IMR-90 (cell line): ENCODE measurements around the gene EYS. TPM values are rescaled to one million over a fixed set of nuclear protein-coding genes. Genes with fewer than 3 reads are reported as not detected.

Experiments used
- ATAC-seq: fragments of 200-7000 bp; cut with Tn5 transposase; 2 replicates; pipeline ENCODE4 v1.9.1; 2020; ENCODE audit warnings: low read depth, mild to moderate bottlenecking, moderate library complexity
- BruUV-seq: library from RNA; stranded (reverse); fragments of 400-500 nt; replicated peaks from 2 replicates; lab custom pipeline; 2021; lab: Mats Ljungman, UMichigan
- CTCF ChIA-PET: fragments of 300-600 bp; formaldehyde crosslinking; extraction: SDS; loops from one replicate; lab custom pipeline; 2021; ENCODE audit warnings: antibody characterized with exemption; lab: Yijun Ruan, JAX
- POLR2A ChIA-PET: fragments of 300-600 bp; sonication (Branson Sonifier 250); formaldehyde crosslinking; loops from one replicate; lab custom pipeline; 2022; ENCODE audit warnings: antibody characterized with exemption; ENCODE audit not compliant: unreplicated experiment; lab: Charles Lee
- DNase-seq: peaks from one replicate; pipeline ENCODE4 v3.0.0; 2013
- H2AFZ ChIP-seq: replicated peaks from 2 replicates; pipeline ENCODE3; 2013; ENCODE audit warnings: low read length, mild to moderate bottlenecking; ENCODE audit not compliant: poor library complexity
- H2AK5ac ChIP-seq: 2 replicates; pipeline ENCODE4 v1.6.1; 2013; ENCODE audit warnings: low read depth, low read length, inconsistent platforms
- H2AK9ac ChIP-seq: replicated peaks from 2 replicates; pipeline ENCODE3; 2013; ENCODE audit warnings: mild to moderate bottlenecking, low read depth, low read length, moderate library complexity; ENCODE audit not compliant: poor library complexity
- H2BK120ac ChIP-seq: 2 replicates; pipeline ENCODE4 v1.6.1; 2013; ENCODE audit warnings: low read depth, low read length, inconsistent platforms
- H2BK15ac ChIP-seq: 3 replicates; pipeline ENCODE4 v1.6.1; 2013; ENCODE audit warnings: low read depth, low read length, inconsistent platforms
- H2BK20ac ChIP-seq: 2 replicates; pipeline ENCODE4 v1.6.1; 2013; ENCODE audit warnings: low read depth, mild to moderate bottlenecking, inconsistent platforms, low read length, moderate library complexity
- H2BK5ac ChIP-seq: 2 replicates; pipeline ENCODE4 v1.6.1; 2013; ENCODE audit warnings: mild to moderate bottlenecking, low read depth, low read length, inconsistent platforms; ENCODE audit not compliant: poor library complexity, severe bottlenecking
- H3K14ac ChIP-seq: replicated peaks from 2 replicates; pipeline ENCODE4 v1.6.1; 2013; ENCODE audit warnings: low read depth, low read length, inconsistent platforms
- H3K18ac ChIP-seq: 2 replicates; pipeline ENCODE4 v1.6.1; 2013; ENCODE audit warnings: low read depth, low read length, control low read depth
- H3K23ac ChIP-seq: 2 replicates; pipeline ENCODE4 v1.6.1; 2013; ENCODE audit warnings: low read depth, low read length, inconsistent platforms
- H3K27ac ChIP-seq: 2 replicates; pipeline ENCODE4 v1.5.1; 2013; ENCODE audit warnings: mild to moderate bottlenecking, control low read depth, low read length; ENCODE audit not compliant: insufficient read depth
- H3K27me3 ChIP-seq: 2 replicates; pipeline ENCODE4 v1.6.1; 2013; ENCODE audit warnings: low read length; ENCODE audit not compliant: control insufficient read depth, insufficient read depth
- H3K36me3 ChIP-seq: 2 replicates; pipeline ENCODE4 v1.6.1; 2013; ENCODE audit warnings: low read length, mixed read lengths; ENCODE audit not compliant: control insufficient read depth, insufficient read depth
- H3K4ac ChIP-seq: 2 replicates; pipeline ENCODE4 v1.6.1; 2013; ENCODE audit warnings: low read depth, low read length, inconsistent platforms
- H3K4me1 ChIP-seq: 2 replicates; pipeline ENCODE4 v1.6.1; 2013; ENCODE audit warnings: low read length, mixed read lengths; ENCODE audit not compliant: control insufficient read depth, insufficient read depth
- H3K4me2 ChIP-seq: 2 replicates; pipeline ENCODE4 v1.6.1; 2013; ENCODE audit warnings: low read depth, mild to moderate bottlenecking, control low read depth, low read length, moderate library complexity
- H3K4me3 ChIP-seq: 2 replicates; pipeline ENCODE4 v1.5.1; 2013; ENCODE audit warnings: low read depth, mild to moderate bottlenecking, control low read depth, low read length, moderate library complexity; ENCODE audit not compliant: insufficient read depth
- H3K56ac ChIP-seq: 2 replicates; pipeline ENCODE4 v1.6.1; 2013; ENCODE audit warnings: low read length, inconsistent platforms; ENCODE audit not compliant: insufficient read depth; ENCODE audit errors: extremely low read depth
- H3K79me1 ChIP-seq, 2 experiments: 2 replicates each; pipeline ENCODE4 v1.6.1; 2013; ENCODE audit warnings: low read length in 2 of 2, inconsistent platforms in 1 of 2, low read depth in 1 of 2
- H3K9ac ChIP-seq: 2 replicates; pipeline ENCODE4 v1.6.1; 2013; ENCODE audit warnings: low read depth, low read length, control low read depth
- H3K9me1 ChIP-seq: 2 replicates; pipeline ENCODE4 v1.6.1; 2013; ENCODE audit warnings: low read length, inconsistent platforms; ENCODE audit not compliant: insufficient read depth
- H3K9me3 ChIP-seq: 2 replicates; pipeline ENCODE4 v1.6.1; 2013; ENCODE audit warnings: low read length; ENCODE audit not compliant: control insufficient read depth, insufficient read depth
- H4K20me1 ChIP-seq: 2 replicates; pipeline ENCODE4 v1.6.1; 2013; ENCODE audit warnings: low read length, inconsistent platforms; ENCODE audit not compliant: insufficient read depth
- H4K5ac ChIP-seq: 2 replicates; pipeline ENCODE4 v1.6.1; 2013; ENCODE audit warnings: mild to moderate bottlenecking, low read depth, low read length, control low read depth
- H4K8ac ChIP-seq, 2 experiments: 2 replicates each; pipeline ENCODE4 v1.6.1; 2013; ENCODE audit warnings: low read depth in 2 of 2, low read length in 2 of 2, control low read depth in 1 of 2, inconsistent platforms in 1 of 2
- H4K91ac ChIP-seq: 2 replicates; pipeline ENCODE4 v1.6.1; 2013; ENCODE audit warnings: low read depth, low read length, inconsistent platforms; ENCODE audit not compliant: insufficient read depth
- CEBPB ChIP-seq: IDR thresholded peaks from 2 replicates; pipeline ENCODE4 v1.6.1; 2012; ENCODE audit warnings: low read depth, low read length, improper control_type of control experiment
- FOS ChIP-seq: fragments of 150-350 bp; IDR thresholded peaks from 2 replicates; pipeline ENCODE4 v1.6.1; 2016; ENCODE audit warnings: low read depth, low read length
- MAFK ChIP-seq: IDR thresholded peaks from 2 replicates; pipeline ENCODE4 v1.6.1; 2012; ENCODE audit warnings: low read depth, low read length, improper control_type of control experiment
- MAZ ChIP-seq: IDR thresholded peaks from 2 replicates; pipeline ENCODE4 v1.6.1; 2012; ENCODE audit warnings: low read depth, mild to moderate bottlenecking, low read length, improper control_type of control experiment, moderate library complexity, borderline replicate concordance
- POLR2A ChIP-seq: IDR thresholded peaks from 2 replicates; pipeline ENCODE4 v1.6.1; 2012; ENCODE audit warnings: mild to moderate bottlenecking, low read depth, low read length
- RFX5 ChIP-seq: IDR thresholded peaks from 2 replicates; pipeline ENCODE4 v1.8.0; 2012; ENCODE audit warnings: low read depth, mild to moderate bottlenecking, low read length, moderate library complexity
- dilution Hi-C: fragments of 300-500 bp; cut with HindIII; formaldehyde crosslinking; loops from one replicate; pipeline ENCODE4 v1.14.3; 2018; ENCODE audit warnings: low sequenced_read_pairs; ENCODE audit not compliant: unreplicated experiment
- in situ Hi-C: fragments of 300-500 bp; cut with MboI; formaldehyde crosslinking; loops from 3 replicates; pipeline ENCODE4 v1.14.3; 2019; ENCODE audit warnings: low sequenced_read_pairs, inconsistent platforms, mixed read lengths
- intact Hi-C: fragments of 100-400 bp; cut with micrococcal nuclease; formaldehyde crosslinking; loops from 2 replicates; pipeline ENCODE4 v1.10.0; 2022
- polyA plus RNA-seq, 3 experiments: library from polyadenylated mRNA; depleted of rRNA; stranded (reverse); fragments of >200 nt; gene quantifications; 2 replicates each; pipeline ENCODE4 v1.2.3, GENCODE V29; 2012; ENCODE audit warnings: low replicate concordance in 1 of 3
- total RNA-seq: library from RNA; depleted of rRNA; stranded (reverse); fragments of >200 nt; gene quantifications from 2 replicates; pipeline ENCODE4 v1.2.3, GENCODE V29; 2012
- TF ChIP-seq, protein P1 (sequence below): fragments of 150-350 bp; IDR thresholded peaks from 2 replicates; pipeline ENCODE4 v1.6.1; 2016; ENCODE audit warnings: low read depth, mild to moderate bottlenecking, low read length, moderate library complexity, borderline replicate concordance
- TF ChIP-seq, protein P2 (sequence below): conservative IDR thresholded peaks from 2 replicates; pipeline ENCODE4 v1.5.1; 2012; ENCODE audit warnings: mild to moderate bottlenecking, low read depth, low read length, improper control_type of control experiment
- TF ChIP-seq, protein P3 (sequence below): fragments of 150-350 bp; IDR thresholded peaks from 2 replicates; pipeline ENCODE4 v1.6.1; 2017; ENCODE audit warnings: mild to moderate bottlenecking, antibody characterized with exemption, low read length, low read depth

Gene EYS
- total and polyA plus RNA-seq, 2 of the 4 experiments (the other 2 are of a cell fraction), result under 0.01 TPM; not detected in 1

DNA sequence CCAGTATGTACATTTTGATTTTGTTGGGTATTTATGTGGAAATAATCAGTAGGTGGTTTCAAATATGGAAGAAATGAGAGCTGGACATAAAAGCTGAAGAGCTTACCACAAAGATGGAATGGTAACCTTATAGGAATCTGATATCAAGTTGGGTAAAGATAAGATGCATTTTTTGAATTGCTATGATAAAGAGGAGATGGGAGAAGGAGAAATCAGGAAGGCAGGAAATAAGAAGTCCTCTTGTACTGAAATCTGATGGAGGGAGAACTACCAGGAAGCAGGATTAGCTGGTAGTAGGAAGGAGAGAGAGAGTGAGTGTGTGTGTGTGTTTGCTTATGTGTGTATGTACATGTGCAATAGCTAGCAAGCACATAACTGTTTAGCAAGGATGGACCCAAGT, 1603.0 kb downstream of the EYS start:
- Histone ChIP-seq H3K79me1 (no peaks in the 10 kb centered on the region), H3K4me1 (0 out of 2 replicates have a peak, but pooled peaks cover 2% of the 10 kb centered on the region), H4K20me1 (no peaks in the 10 kb centered on the region), H2BK120ac (no peak overlapping the region), H3K36me3 (no peaks in the 10 kb centered on the region), H2BK5ac (peak overlapping the region; percentile 62), H3K4me2 (no peak overlapping the region; the same call in 1 of the 2 replicates), H2AFZ (no peak overlapping the region), H3K4ac (no peak overlapping the region), H3K18ac (no peak overlapping the region; the same call in 1 of the 2 replicates), H2BK15ac (no peak overlapping the region), H3K27me3 (no peaks in the 10 kb centered on the region), H2AK9ac (no peak overlapping the region), H2BK20ac (peak overlapping the region; percentile 35; the same call in 1 of the 2 replicates), H3K9ac (no peak overlapping the region), H3K56ac (no peak overlapping the region), H3K9me1 (no peaks in the 10 kb centered on the region), H4K91ac (no peak overlapping the region), H3K4me3 (no peak overlapping the region), H3K14ac (peak overlapping the region; percentile 63), H3K23ac (no peak overlapping the region), H2AK5ac (no peak overlapping the region), H3K9me3 (no peaks in the 10 kb centered on the region), H4K8ac (peak overlapping the region in 1 of 2 experiments; percentile 37; a peak in 1 of 4 replicates), H3K27ac (no peak overlapping the region), H4K5ac (no peak overlapping the region)
- intact Hi-C loops, result no loop called here
- ChIA-PET CTCF (no interaction called here), POLR2A (no interaction called here)
- dilution Hi-C loops, result no loop called here
- TF ChIP-seq, protein P1, sequence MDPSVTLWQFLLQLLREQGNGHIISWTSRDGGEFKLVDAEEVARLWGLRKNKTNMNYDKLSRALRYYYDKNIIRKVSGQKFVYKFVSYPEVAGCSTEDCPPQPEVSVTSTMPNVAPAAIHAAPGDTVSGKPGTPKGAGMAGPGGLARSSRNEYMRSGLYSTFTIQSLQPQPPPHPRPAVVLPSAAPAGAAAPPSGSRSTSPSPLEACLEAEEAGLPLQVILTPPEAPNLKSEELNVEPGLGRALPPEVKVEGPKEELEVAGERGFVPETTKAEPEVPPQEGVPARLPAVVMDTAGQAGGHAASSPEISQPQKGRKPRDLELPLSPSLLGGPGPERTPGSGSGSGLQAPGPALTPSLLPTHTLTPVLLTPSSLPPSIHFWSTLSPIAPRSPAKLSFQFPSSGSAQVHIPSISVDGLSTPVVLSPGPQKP, result no peak
- TF ChIP-seq, protein P2, sequence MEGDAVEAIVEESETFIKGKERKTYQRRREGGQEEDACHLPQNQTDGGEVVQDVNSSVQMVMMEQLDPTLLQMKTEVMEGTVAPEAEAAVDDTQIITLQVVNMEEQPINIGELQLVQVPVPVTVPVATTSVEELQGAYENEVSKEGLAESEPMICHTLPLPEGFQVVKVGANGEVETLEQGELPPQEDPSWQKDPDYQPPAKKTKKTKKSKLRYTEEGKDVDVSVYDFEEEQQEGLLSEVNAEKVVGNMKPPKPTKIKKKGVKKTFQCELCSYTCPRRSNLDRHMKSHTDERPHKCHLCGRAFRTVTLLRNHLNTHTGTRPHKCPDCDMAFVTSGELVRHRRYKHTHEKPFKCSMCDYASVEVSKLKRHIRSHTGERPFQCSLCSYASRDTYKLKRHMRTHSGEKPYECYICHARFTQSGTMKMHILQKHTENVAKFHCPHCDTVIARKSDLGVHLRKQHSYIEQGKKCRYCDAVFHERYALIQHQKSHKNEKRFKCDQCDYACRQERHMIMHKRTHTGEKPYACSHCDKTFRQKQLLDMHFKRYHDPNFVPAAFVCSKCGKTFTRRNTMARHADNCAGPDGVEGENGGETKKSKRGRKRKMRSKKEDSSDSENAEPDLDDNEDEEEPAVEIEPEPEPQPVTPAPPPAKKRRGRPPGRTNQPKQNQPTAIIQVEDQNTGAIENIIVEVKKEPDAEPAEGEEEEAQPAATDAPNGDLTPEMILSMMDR, result no peak
- TF ChIP-seq RFX5 (no peak), POLR2A (no peak), MAFK (no peak), CEBPB (no peak), FOS (no peak), MAZ (no peak)
- TF ChIP-seq, protein P3, sequence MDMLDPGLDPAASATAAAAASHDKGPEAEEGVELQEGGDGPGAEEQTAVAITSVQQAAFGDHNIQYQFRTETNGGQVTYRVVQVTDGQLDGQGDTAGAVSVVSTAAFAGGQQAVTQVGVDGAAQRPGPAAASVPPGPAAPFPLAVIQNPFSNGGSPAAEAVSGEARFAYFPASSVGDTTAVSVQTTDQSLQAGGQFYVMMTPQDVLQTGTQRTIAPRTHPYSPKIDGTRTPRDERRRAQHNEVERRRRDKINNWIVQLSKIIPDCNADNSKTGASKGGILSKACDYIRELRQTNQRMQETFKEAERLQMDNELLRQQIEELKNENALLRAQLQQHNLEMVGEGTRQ, result no peak
- ATAC-seq, result no peak
- no TSS peak for BruUV-seq
- in situ Hi-C loops, result no loop called here
- DNase-seq, result peak; percentile 7
